Mucosa of descending colon (tissue), 3 donors: ENCODE data around the gene ATP2C2. TPM values are rescaled to one million over a fixed set of nuclear protein-coding genes. Genes with fewer than 3 reads are reported as not detected.
"Not testable (repeated sequence)": the region's sequence is repeated elsewhere in the genome, so short reads cannot be mapped to it uniquely, and the experiment has no call there.

Experiments used
- ATAC-seq: fragments of 200-7000 bp; cut with Tn5 transposase; one replicate; pipeline ENCODE4 v1.9.1; 2020; ENCODE audit warnings: mild to moderate bottlenecking, moderate library complexity
- DNase-seq, 3 donors: peaks; one replicate each; pipeline ENCODE4 v3.0.0-alpha.2; 2020
- H3K36me3 ChIP-seq: fragments of 200-600 bp; one replicate; pipeline ENCODE4 v1.8.0; 2021; ENCODE audit warnings: low read depth, mild to moderate bottlenecking
- H3K4me1 ChIP-seq: fragments of 200-600 bp; one replicate; pipeline ENCODE4 v1.8.0; 2021; ENCODE audit warnings: low read depth, mild to moderate bottlenecking
- H3K4me3 ChIP-seq: fragments of 200-600 bp; one replicate; pipeline ENCODE4 v1.8.0; 2021; ENCODE audit warnings: mild to moderate bottlenecking
- H3K9me3 ChIP-seq: fragments of 200-600 bp; one replicate; pipeline ENCODE4 v1.8.0; 2021; ENCODE audit warnings: mild to moderate bottlenecking
- intact Hi-C, 2 donors: fragments of 100-400 bp; cut with DNase I in 1 of 2; cut with micrococcal nuclease in 1 of 2; formaldehyde crosslinking; loops; one replicate each; pipeline versions ENCODE4 v1.11.0 to v1.11.1; 2022; cut with DNase I, micrococcal nuclease
- total RNA-seq, 3 donors: library from RNA; stranded (reverse); fragmentation: NEBNext Ultra II Directional in 2 of 3; extraction: Animal tissue kit (Norgen Biotek cat#: 25700) in 2 of 3; gene quantifications; one replicate each; pipeline versions ENCODE4 v1.2.1 to v1.2.4, GENCODE V29; 2021 to 2023
- TF ChIP-seq, protein P1 (sequence below): fragments of 200-600 bp; IDR thresholded peaks from one replicate; pipeline ENCODE4 v1.8.0; 2022; ENCODE audit warnings: antibody characterized with exemption, mild to moderate bottlenecking
- donor health status: DM: no; HTN: no; CAD: no; lungs with moderate emphysema.
- donor health status: DM: no; HTN: no; CAD: no.
- donor health status: DM: no; HTN: yes; CAD: no.

The ATP2C2 gene
- total RNA-seq, 3 donors from 2014 or later: 98.8 to 322 (median 159) TPM

DNA sequence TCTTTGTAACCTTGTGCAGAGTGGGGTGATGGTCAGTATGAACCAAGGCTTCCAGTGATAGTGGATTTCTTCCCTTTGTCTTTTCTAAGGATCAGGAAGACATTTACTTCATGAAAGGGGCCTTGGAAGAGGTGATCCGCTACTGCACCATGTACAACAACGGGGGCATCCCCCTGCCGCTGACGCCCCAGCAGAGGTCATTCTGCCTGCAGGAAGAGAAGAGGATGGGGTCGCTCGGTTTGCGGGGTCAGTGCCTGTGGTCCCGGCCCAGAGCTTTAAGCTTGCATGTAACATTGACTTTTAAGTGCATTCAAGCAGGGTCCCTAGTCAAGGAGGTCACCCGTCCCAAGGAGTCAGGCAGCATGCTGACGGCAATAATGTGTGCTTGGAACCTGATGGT is 80.1 kb downstream of the ATP2C2 start:
- Histone ChIP-seq H3K4me3 (no peak overlapping the region), H3K9me3 (no peaks in the 10 kb centered on the region), H3K36me3 (peaks cover 3% of the 10 kb centered on the region), H3K4me1 (peaks cover 3% of the 10 kb centered on the region)
- intact Hi-C loops: no loop called here
- DNase-seq (no peak), ATAC-seq (no peak)
- TF ChIP-seq, protein P1, sequence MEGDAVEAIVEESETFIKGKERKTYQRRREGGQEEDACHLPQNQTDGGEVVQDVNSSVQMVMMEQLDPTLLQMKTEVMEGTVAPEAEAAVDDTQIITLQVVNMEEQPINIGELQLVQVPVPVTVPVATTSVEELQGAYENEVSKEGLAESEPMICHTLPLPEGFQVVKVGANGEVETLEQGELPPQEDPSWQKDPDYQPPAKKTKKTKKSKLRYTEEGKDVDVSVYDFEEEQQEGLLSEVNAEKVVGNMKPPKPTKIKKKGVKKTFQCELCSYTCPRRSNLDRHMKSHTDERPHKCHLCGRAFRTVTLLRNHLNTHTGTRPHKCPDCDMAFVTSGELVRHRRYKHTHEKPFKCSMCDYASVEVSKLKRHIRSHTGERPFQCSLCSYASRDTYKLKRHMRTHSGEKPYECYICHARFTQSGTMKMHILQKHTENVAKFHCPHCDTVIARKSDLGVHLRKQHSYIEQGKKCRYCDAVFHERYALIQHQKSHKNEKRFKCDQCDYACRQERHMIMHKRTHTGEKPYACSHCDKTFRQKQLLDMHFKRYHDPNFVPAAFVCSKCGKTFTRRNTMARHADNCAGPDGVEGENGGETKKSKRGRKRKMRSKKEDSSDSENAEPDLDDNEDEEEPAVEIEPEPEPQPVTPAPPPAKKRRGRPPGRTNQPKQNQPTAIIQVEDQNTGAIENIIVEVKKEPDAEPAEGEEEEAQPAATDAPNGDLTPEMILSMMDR: no peak

DNA sequence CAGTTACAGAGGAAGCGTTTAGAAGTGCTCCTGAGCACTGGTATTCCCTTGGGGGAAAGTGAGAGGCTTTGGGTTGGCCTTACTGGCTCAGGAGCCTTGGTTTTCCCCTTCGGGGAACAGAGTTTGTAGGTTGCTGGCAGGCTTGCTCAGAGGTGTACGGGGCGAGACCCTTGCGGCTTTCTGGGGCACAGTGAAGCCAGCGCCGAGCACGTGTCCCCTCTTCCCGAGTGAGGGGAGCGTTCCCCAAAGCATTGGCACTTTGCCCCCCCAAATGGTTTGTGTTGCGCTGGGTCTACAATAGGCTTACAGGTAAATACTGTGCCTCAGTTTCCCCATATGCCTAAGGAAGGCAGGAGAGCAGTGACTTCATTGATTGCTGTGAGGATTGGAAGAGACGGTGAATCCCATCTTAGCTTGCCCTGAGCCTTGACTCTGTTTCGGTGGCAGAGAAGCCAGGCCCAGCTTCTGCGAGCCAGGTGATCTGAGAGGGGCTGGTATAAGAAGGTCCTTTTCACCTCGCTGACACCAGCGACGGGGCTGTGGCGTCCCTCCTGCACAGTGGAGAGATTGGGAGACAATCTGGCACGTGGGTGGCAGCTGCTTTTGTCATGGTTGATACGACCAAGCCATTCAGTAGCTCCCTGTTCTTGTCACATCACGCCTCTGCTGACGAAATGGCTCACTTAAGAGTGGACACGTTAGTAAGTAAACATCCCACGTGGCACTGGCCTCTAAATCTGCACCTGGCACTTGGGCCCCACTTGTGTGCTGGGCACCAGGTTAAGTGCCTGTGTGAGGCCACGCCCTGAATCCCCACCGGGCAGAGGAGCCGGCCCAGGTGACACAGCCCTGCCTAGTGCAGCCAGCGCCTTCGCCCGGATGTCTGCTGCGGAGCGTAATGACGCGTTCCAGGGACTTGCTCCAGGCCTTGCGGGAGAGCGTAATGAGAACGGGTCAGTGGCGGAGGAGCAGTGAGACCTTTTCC is 81.1 kb downstream of the ATP2C2 start:
- peaks cover 3% of the 10 kb centered on the region for H3K36me3 ChIP-seq
- DNase-seq: peak; percentile 82 to 89 (median 82)
- ATAC-seq: peak; percentile 95
- H3K4me1 ChIP-seq: no peaks in the 10 kb centered on the region
- intact Hi-C loops: no loop called here
- no peaks in the 10 kb centered on the region for H3K9me3 ChIP-seq
- no peak overlapping the region for H3K4me3 ChIP-seq
- TF ChIP-seq, protein P1: no peak

GRCh38 chr16:84450176-84450865 is 82.0 kb downstream of the ATP2C2 start:
- peaks cover 3% of the 10 kb centered on the region for H3K36me3 ChIP-seq
- H3K4me1 ChIP-seq: no peaks in the 10 kb centered on the region
- TF ChIP-seq, protein P1: no peak
- intact Hi-C loops: no loop called here
- H3K4me3 ChIP-seq: no peak overlapping the region
- DNase-seq (peak in 1 of 3 donors; percentile 27), ATAC-seq (no peak)
- no peaks in the 10 kb centered on the region for H3K9me3 ChIP-seq

DNA sequence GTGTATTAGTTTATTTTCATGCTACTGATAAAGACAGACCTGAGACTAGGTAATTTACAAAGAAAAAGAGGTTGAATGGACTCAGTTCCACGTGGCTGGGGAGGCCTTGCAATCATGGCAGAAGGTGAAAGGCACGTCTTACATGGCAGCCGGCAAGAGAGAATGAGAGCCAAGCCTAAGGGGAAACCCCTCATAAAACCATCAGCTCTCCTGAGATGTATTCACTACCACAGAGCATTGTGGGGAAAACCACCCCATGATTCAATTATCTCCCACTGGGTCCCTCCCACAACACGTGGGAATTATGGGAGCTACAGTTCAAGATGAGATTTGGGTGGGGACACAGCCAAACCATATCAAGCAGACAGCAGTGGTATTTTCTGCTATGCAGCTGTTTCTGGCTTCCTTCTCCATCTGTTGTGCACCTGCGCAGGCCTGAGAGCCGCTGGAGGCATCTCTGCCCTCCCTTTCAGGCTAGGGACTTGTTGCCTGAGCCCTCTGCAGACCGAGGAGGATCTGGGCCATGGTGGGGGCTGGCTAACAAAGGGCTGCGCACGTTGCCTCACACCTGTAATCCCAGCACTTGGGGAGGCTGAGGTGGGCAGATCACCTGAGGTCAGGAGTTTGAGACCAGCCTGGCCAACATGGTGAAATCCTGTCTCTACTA is 82.8 kb downstream of the ATP2C2 start:
- DNase-seq, ATAC-seq: not testable (repeated sequence)

DNA sequence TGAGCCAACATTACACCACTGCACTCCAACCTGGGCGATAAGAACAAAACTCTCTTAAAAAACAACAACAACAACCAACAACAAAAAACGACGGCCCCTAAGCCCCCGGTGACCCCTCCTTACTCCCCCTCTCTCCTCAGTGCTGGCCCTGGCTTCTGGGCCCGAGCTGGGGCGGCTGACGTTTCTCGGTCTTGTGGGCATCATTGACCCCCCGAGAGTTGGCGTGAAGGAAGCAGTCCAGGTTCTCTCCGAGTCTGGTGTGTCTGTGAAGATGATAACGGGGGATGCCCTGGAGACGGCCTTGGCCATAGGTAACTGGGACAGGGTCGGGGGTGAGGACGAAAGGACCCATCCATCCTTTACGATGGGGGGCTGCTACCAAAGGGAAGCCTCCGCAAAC is 83.4 kb downstream of the ATP2C2 start:
- TF ChIP-seq, protein P1: no peak
- DNase-seq: peak in 1 of 3 donors; percentile 16

More for the DNA sequence above, 82.8 kb downstream of the ATP2C2 start:
- H3K4me3 ChIP-seq, H3K9me3 ChIP-seq, intact Hi-C loops, H3K36me3 ChIP-seq, H3K4me1 ChIP-seq: not testable (repeated sequence)

More for the DNA sequence above, 83.4 kb downstream of the ATP2C2 start:
- H3K36me3 ChIP-seq: peaks cover 3% of the 10 kb centered on the region
- no peaks in the 10 kb centered on the region for H3K9me3 ChIP-seq
- no peak for ATAC-seq
- no peak overlapping the region for H3K4me3 ChIP-seq
- intact Hi-C loops: no loop called here
- H3K4me1 ChIP-seq: no peaks in the 10 kb centered on the region
